DOHH2 (cell line): ENCODE measurements around the gene DRG2.

Experiments used
- H3F3A ChIP-seq: fragments of 200-600 bp; sonication (generic), shearing (Covaris generic); 2 replicates; pipeline ENCODE4 v1.6.0; 2016; ENCODE audit warnings: antibody characterized with exemption, mild to moderate bottlenecking; ENCODE audit not compliant: control insufficient read depth, insufficient read depth
- H3K27ac ChIP-seq: fragments of 200-600 bp; sonication (generic); 2 replicates; pipeline ENCODE4 v1.5.1; 2014; ENCODE audit warnings: low read depth, mild to moderate bottlenecking, low read length, moderate library complexity
- H3K27me3 ChIP-seq: fragments of 200-600 bp; sonication (generic); 2 replicates; pipeline ENCODE4 v1.6.1; 2014; ENCODE audit warnings: mild to moderate bottlenecking, low read length, mixed read lengths; ENCODE audit not compliant: control insufficient read depth
- H3K36me3 ChIP-seq: fragments of 200-600 bp; sonication (generic); 2 replicates; pipeline ENCODE4 v1.6.1; 2014; ENCODE audit warnings: mild to moderate bottlenecking, low read length, moderate library complexity, mixed read lengths; ENCODE audit not compliant: control insufficient read depth
- H3K4me1 ChIP-seq: fragments of 200-600 bp; sonication (generic); 2 replicates; pipeline ENCODE4 v1.6.1; 2014; ENCODE audit warnings: mild to moderate bottlenecking, low read length, mixed read lengths; ENCODE audit not compliant: control insufficient read depth
- H3K4me2 ChIP-seq: fragments of 200-600 bp; sonication (generic); 2 replicates; pipeline ENCODE4 v1.6.0; 2014; ENCODE audit warnings: mild to moderate bottlenecking, low read length, moderate library complexity
- H3K4me3 ChIP-seq: fragments of 200-600 bp; sonication (generic); 2 replicates; pipeline ENCODE4 v1.5.1; 2014; ENCODE audit warnings: mild to moderate bottlenecking, low read length, mixed read lengths
- H3K79me2 ChIP-seq: fragments of 200-600 bp; sonication (generic); 2 replicates; pipeline ENCODE4 v1.6.1; 2014; ENCODE audit warnings: mild to moderate bottlenecking, low read length, mixed read lengths; ENCODE audit not compliant: control insufficient read depth
- H3K9me2 ChIP-seq: fragments of 200-600 bp; sonication (generic); replicated peaks from 2 replicates; pipeline ENCODE4 v1.6.1; 2014; ENCODE audit warnings: mild to moderate bottlenecking, low read length, mixed read lengths; ENCODE audit not compliant: control insufficient read depth
- H3K9me3 ChIP-seq: fragments of 200-600 bp; sonication (generic); 2 replicates; pipeline ENCODE4 v1.6.1; 2014; ENCODE audit warnings: antibody characterized with exemption, low read length, mixed read lengths; ENCODE audit not compliant: control insufficient read depth, insufficient read depth
- H4K20me1 ChIP-seq: fragments of 200-600 bp; sonication (generic); 2 replicates; pipeline ENCODE4 v1.6.0; 2014; ENCODE audit warnings: low read depth, mild to moderate bottlenecking, antibody characterized with exemption, low read length, moderate library complexity; ENCODE audit not compliant: control insufficient read depth, insufficient read depth
- EZH2phosphoT487 ChIP-seq: fragments of 200-600 bp; sonication (generic); IDR thresholded peaks from 2 replicates; pipeline ENCODE4 v1.6.1; 2017; ENCODE audit warnings: borderline replicate concordance, mild to moderate bottlenecking, antibody characterized with exemption, low read length, moderate library complexity, mixed read lengths
- TF ChIP-seq, protein P1 (sequence below): fragments of 200-600 bp; sonication (generic); IDR thresholded peaks from one replicate; pipeline ENCODE4 v1.5.1; 2014; ENCODE audit warnings: antibody characterized with exemption, mild to moderate bottlenecking, low read depth, low read length; ENCODE audit not compliant: poor library complexity, severe bottlenecking

The DRG2 gene, protein sequence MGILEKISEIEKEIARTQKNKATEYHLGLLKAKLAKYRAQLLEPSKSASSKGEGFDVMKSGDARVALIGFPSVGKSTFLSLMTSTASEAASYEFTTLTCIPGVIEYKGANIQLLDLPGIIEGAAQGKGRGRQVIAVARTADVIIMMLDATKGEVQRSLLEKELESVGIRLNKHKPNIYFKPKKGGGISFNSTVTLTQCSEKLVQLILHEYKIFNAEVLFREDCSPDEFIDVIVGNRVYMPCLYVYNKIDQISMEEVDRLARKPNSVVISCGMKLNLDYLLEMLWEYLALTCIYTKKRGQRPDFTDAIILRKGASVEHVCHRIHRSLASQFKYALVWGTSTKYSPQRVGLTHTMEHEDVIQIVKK

DNA sequence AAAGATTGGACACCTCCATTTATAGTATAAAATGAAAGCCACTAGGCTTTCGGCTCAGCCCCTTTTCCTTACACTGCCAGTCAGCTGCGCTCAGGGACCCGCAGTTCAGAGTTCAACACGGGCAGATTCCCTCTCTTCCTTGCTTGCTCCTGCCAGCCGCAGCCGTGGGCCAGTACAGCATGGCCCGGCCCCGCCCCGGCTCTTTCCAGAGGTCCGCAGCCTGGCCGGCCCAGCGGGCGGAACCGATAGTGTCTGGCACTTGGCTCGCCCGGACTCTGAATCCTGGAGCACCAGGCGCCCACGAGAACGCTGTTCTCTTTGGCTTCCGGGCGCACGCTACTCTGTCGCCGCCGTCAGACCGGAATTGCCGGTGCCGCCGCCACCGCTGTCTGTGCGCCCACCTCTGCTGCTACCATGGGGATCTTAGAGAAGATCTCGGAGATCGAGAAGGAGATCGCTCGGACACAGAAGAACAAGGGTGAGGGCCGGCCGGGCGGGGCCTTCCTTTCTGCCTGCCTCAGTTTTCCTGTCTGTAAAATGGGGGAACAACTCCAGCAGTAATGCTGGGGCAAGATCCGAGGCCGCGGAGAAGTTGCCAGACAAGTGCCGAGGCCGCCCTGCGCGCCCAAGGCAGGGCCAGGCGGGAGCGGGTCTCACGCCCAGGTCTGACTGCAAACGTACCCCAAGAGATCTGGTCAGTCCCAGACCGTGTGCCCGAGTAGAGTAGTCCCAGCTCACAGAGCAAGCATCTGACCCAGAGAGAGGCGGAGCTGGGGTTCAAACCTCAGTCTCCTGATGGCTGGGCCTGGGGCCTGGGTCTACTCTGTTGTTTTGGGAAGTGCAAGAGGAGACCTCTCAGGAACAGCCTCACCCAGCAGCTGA lies at the start of gene DRG2:
TSS of gene DRG2 (plus strand) at position 339 of the 882 bp plus-strand sequence. CDS start at position 415, 76 bp downstream.
- H3K4me2 ChIP-seq, result peak within 1 kb of the TSS; percentile 80
- no peaks in the 10 kb centered on the region for H3K9me3 ChIP-seq
- peaks cover 34% of the 10 kb centered on the region for H3K79me2 ChIP-seq
- no peaks in the 10 kb centered on the region for H3K27me3 ChIP-seq
- peak within 1 kb of the TSS; percentile 25 for H3K27ac ChIP-seq
- no peaks in the 10 kb centered on the region for H4K20me1 ChIP-seq
- no peaks in the 10 kb centered on the region for H3F3A ChIP-seq
- H3K36me3 ChIP-seq, result peaks cover 9% of the 10 kb centered on the region
- H3K4me3 ChIP-seq, result peak within 1 kb of the TSS; percentile 94
- no peaks in the 10 kb centered on the region for H3K9me2 ChIP-seq
- TF ChIP-seq EZH2phosphoT487, result no peak
- TF ChIP-seq, protein P1, sequence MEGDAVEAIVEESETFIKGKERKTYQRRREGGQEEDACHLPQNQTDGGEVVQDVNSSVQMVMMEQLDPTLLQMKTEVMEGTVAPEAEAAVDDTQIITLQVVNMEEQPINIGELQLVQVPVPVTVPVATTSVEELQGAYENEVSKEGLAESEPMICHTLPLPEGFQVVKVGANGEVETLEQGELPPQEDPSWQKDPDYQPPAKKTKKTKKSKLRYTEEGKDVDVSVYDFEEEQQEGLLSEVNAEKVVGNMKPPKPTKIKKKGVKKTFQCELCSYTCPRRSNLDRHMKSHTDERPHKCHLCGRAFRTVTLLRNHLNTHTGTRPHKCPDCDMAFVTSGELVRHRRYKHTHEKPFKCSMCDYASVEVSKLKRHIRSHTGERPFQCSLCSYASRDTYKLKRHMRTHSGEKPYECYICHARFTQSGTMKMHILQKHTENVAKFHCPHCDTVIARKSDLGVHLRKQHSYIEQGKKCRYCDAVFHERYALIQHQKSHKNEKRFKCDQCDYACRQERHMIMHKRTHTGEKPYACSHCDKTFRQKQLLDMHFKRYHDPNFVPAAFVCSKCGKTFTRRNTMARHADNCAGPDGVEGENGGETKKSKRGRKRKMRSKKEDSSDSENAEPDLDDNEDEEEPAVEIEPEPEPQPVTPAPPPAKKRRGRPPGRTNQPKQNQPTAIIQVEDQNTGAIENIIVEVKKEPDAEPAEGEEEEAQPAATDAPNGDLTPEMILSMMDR, result no peak
- H3K4me1 ChIP-seq, result peaks cover 18% of the 10 kb centered on the region

DNA sequence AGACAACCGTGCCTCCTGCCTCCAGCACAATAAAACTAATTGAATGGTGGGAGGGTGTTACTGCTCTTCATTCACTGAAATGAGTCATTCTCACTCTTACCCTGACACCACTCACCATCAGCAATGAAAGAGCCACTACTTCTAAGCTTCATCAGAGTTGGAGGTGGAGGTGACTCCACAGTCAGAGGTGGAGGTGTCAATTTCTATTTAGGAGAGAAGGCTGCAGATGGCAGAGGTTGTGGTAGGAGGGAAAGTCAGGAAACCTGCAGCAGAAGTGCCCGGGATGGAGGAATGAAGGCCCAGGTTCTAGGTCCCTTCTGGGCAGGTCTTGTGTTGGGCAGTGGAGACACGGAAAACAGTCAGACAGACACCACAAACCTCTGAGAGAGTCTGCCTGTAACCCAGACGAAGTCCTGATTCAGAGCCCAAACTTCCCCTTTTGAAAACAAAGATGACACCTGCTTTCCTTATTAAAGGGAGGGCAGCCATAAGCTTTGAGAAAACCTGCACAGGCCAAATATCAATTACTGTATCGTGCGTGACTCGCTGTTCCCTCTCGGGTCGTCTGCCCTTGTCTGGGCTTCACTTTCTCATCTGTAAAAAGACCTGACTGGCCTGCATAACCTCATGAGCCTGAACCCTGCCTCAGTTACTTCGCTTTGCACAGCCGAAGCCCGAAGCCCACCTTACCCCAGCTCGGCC lies 49.4 kb upstream of the DRG2 start:
- Histone ChIP-seq H3F3A (peaks cover 16% of the 10 kb centered on the region), H3K4me1 (peaks cover 64% of the 10 kb centered on the region), H4K20me1 (peaks cover under 1% of the 10 kb centered on the region), H3K27me3 (no peaks in the 10 kb centered on the region), H3K4me2 (peak overlapping the region; percentile 99), H3K9me3 (no peaks in the 10 kb centered on the region), H3K27ac (peak overlapping the region; percentile 65), H3K4me3 (peak overlapping the region; percentile 99), H3K9me2 (no peaks in the 10 kb centered on the region), H3K36me3 (peaks cover 4% of the 10 kb centered on the region), H3K79me2 (peaks cover 92% of the 10 kb centered on the region)
- TF ChIP-seq, protein P1, result no peak
- no peak for TF ChIP-seq EZH2phosphoT487

DNA sequence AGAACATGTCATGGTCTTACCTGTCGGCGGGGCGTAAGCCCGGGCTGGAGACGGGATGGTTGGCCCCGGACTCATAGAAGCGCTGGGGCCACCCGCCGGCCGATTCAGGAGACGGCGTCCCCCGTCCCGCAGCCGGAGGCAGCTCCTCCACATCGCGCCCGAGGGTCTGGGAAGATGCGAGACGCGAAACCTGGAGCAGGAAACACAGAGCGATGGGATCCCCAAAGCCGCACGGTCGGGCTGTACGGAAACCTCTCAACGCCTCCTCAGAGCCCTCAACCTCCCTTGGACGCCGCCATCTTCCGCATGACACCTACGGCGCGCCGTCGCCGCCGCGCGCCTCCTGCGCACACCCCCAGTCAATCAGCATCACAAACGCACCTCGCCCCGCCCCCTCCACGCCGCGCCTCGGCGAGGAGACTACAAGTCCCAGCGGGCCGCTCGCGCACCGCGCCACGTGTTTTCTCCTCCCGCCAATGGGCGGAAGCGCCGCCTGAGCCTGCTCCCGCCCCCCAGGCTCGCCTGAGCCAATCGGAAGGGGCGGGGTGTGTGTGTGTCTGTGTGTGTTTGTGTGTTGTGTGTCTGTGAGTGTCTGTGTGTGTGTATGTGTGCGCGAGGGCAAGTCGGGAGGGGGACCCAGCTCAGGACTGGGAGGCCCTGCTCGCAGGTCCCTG lies 48.8 kb upstream of the DRG2 start, which contains the start of the genes ATPAF2 and GID4:
TSS of gene ATPAF2 (minus strand) at position 308 of the 674 bp plus-strand sequence. CDS start at position 153, 155 bp downstream.
TSS of gene GID4 (plus strand) at position 548 of the 674 bp plus-strand sequence. CDS start at position 605, 57 bp downstream.
- Histone ChIP-seq H3K27ac (peak within 1 kb of the TSS; percentile 65), H3F3A (peaks cover 16% of the 10 kb centered on the region), H3K4me2 (peak within 1 kb of the TSS; percentile 99), H3K4me3 (peak within 1 kb of the TSS; percentile 99), H3K9me2 (no peaks in the 10 kb centered on the region), H3K9me3 (no peaks in the 10 kb centered on the region), H4K20me1 (no peaks in the 10 kb centered on the region; the same call in 1 of the 2 replicates), H3K36me3 (peaks cover 8% of the 10 kb centered on the region), H3K79me2 (peaks cover 91% of the 10 kb centered on the region), H3K4me1 (peaks cover 57% of the 10 kb centered on the region), H3K27me3 (no peaks in the 10 kb centered on the region)
- TF ChIP-seq, protein P1, result no peak
- TF ChIP-seq EZH2phosphoT487, result no peak
